Fibroblast of the aortic adventitia (primary cell): Measurements from ENCODE around the gene RPS6KA2. TPM values are rescaled to one million over a fixed set of nuclear protein-coding genes. Genes with fewer than 3 reads are reported as not detected.
A peak's percentile ranks its signal among the peaks of the same experiment; 100 is the strongest.

Source experiments
- DNase-seq: peaks from one replicate; pipeline ENCODE4 v3.0.0-alpha.2; 2010; ENCODE audit warnings: low read depth
- H3K4me3 ChIP-seq: 2 replicates; pipeline ENCODE4 v1.5.1; 2011; ENCODE audit warnings: low read depth, mild to moderate bottlenecking, control low read depth, low read length, moderate library complexity
- total RNA-seq: library from RNA; depleted of rRNA; stranded (reverse); fragments of >200 nt; gene quantifications from 2 replicates; pipeline ENCODE4 v1.2.3, GENCODE V29; 2012; ENCODE audit warnings: low replicate concordance
- TF ChIP-seq, protein P1 (sequence below): IDR thresholded peaks from 2 replicates; pipeline ENCODE4 v1.5.1; 2011; ENCODE audit warnings: mild to moderate bottlenecking, low read length, control low read depth, inconsistent platforms; ENCODE audit not compliant: insufficient read depth

Gene RPS6KA2
- total RNA-seq, 1 donor, result 89.7 TPM

GRCh38 chr6:166526937-166527336 is 100.1 kb downstream of the RPS6KA2 start:
- no peak overlapping the region for H3K4me3 ChIP-seq
- no peak for DNase-seq
- TF ChIP-seq, protein P1, sequence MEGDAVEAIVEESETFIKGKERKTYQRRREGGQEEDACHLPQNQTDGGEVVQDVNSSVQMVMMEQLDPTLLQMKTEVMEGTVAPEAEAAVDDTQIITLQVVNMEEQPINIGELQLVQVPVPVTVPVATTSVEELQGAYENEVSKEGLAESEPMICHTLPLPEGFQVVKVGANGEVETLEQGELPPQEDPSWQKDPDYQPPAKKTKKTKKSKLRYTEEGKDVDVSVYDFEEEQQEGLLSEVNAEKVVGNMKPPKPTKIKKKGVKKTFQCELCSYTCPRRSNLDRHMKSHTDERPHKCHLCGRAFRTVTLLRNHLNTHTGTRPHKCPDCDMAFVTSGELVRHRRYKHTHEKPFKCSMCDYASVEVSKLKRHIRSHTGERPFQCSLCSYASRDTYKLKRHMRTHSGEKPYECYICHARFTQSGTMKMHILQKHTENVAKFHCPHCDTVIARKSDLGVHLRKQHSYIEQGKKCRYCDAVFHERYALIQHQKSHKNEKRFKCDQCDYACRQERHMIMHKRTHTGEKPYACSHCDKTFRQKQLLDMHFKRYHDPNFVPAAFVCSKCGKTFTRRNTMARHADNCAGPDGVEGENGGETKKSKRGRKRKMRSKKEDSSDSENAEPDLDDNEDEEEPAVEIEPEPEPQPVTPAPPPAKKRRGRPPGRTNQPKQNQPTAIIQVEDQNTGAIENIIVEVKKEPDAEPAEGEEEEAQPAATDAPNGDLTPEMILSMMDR, result no peak

- H3K4me3 ChIP-seq, result no peak overlapping the region
- no peak for DNase-seq
- TF ChIP-seq, protein P1, result no peak
These were observed 101.5 kb downstream of the RPS6KA2 start for GRCh38 chr6:166525567-166525966.

DNA sequence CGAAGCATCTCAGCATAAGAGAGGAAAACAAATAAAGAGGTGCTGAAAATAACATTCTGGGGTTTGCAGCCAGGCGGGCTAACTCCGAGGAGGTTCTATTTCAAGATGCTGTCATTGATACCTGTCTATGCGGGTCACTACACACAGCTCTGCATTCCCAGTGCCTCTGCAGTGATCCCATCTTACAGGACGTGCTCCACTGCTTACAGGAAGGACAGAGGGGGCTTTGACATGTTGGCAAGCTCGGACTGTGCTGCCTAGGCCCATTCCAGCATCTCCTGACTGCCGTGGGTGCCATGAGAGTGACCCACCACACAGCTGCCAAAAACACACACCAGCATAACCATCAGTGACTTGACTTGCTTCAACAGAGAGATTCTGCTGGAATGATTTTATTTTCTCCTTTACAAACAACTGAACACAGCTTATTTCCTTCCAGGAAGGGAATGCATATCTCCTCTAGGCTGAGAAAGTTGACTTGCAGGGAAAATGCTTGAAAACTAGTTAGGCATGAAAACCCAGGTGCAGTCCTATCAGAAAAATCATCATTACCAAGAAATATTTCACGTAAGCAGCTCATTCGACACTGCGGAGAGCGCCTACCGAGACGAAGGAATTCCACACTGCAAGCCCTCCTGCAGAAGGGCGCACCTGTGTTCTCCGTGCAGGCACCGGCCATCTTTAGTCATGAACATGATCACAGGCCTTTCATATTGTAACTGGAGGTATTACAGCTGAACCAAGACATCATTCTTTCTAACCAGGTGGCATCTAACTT is 103.1 kb downstream of the RPS6KA2 start:
- TF ChIP-seq, protein P1, result no peak
- H3K4me3 ChIP-seq, result no peak overlapping the region

GRCh38 chr6:166520905-166521834 is 105.9 kb downstream of the RPS6KA2 start:
- H3K4me3 ChIP-seq, result no peak overlapping the region
- TF ChIP-seq, protein P1, result no peak
- DNase-seq, result no peak

More for the DNA sequence above, 103.1 kb downstream of the RPS6KA2 start:
- no peak for DNase-seq

DNA sequence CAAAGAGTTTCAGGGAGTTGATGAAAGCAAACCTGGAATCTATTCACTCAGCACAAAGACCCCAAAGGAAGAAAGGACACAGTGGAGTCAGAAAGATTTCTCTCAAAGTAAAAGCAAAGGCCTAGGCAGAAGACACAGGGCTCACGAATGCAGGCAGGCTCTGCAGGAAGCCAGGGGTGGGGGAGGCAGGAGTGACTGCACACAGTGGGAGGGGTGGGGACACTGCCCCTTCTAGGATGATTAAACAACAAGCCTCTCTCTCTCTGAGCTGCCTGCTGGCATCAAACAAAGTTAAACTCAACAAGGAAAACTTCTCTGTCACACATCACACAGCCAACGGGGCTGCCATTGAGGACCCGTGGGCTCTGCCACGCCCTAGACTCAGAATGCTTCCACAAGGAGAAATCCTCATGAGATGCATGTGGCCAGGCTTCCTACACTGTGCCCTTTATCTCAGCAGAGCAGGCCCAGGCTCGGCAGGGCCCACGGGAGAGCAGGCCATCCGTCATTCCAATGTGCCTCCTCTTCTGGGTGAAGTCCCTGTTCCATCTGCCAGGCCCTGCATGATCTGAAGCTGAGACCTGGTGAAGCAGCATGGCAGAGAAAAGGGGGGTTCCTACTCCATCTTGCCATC is 110.7 kb downstream of the RPS6KA2 start:
- TF ChIP-seq, protein P1, result no peak
- H3K4me3 ChIP-seq, result no peak overlapping the region
- no peak for DNase-seq

GRCh38 chr6:166515072-166515810 is 111.8 kb downstream of the RPS6KA2 start:
- DNase-seq, result peak; percentile 69
- no peak overlapping the region for H3K4me3 ChIP-seq
- TF ChIP-seq, protein P1, result peak; percentile 52
